GM19099 (cell line): ENCODE results near the gene GNG3.

ENCODE experiments used
- POLR2A ChIP-seq: IDR thresholded peaks from 3 replicates; pipeline ENCODE4 v1.6.1; 2011; ENCODE audit warnings: low read depth; ENCODE audit not compliant: insufficient read length; ENCODE audit errors: extremely low read depth

The GNG3 gene

DNA sequence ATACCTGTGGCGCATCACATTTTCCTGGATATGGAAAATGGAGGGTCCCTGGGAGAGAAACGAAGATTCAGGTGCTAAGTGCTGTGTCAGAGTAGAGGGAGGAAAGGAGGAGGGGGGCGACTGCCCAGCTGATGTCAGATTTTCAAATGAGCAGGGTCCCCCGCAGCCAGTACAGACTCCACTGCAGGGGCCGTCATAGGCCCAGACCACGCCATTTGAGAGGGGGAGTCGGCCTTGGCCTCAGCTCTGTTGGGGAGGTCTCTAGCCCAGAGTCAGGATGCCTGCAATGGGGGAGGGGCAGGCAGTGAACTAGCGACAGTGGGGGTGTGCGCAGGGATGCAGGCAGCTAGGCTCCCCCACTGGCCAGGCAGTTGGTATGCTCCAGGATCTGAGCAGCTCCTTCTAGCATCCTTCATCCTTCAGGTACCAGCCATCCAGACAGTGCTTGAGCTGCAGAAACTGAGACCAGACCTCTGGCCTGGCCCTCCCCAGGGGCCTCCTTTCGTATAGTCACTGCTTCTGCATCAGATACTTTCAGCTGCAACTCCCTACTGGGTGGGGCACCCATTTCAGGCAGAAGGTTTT is at the start of gene GNG3, which contains the start of gene BSCL2:
TSS of gene GNG3 (plus strand) at position 400 of the 585 bp plus-strand sequence. CDS start 620 bp downstream, outside the sequence.
TSS of gene BSCL2 (minus strand) at position 148 of the 585 bp plus-strand sequence. CDS start 229 bp downstream, outside the sequence.
- TF ChIP-seq POLR2A, result no peak

DNA sequence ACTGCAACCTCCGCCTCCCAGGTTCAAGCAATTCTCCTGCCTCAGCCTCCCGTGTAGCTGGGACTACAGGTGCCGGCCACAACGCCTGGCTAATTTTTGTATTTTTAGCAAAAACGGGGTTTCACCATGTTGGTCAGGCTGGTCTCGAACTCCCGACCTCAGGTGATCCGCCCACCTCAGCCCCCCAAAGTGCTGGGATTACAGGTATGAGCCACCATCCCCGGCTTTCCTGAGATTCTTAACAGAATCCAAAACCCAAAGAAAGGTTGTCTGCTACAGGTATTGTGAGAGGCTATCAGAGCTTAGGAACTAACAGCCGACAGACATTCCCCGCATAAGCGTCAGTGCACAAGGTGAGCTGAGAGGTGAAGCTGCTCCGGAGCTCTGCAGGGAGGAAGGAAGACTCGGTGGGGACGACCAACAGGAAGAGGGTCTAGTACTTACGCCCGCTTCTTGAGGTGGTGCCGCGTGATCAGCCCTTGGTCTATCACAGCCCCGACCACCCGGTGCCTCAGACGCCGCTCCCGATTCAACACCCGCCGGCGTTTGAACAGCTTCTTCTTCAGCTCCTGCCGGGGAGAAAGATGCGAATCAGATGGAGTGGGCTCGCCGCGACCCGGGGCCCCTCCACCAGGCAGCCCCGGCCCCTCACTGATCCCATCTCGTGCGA is 42.9 kb upstream of the GNG3 start:
- no peak for TF ChIP-seq POLR2A

GRCh38 chr11:62665075-62665598 is 42.3 kb upstream of the GNG3 start, which contains the start of the genes C11orf98 and CSKMT:
C11orf98 (minus strand) TSS chr11:62665210; CDS start chr11:62665169, 41 bp downstream.
CSKMT (plus strand) TSS chr11:62665312; CDS start chr11:62665880, 568 bp downstream.
- peak; percentile 99 for TF ChIP-seq POLR2A

- no peak for TF ChIP-seq POLR2A
Observed at GRCh38 chr11:62665599-62666258, 41.7 kb upstream of the GNG3 start.

DNA sequence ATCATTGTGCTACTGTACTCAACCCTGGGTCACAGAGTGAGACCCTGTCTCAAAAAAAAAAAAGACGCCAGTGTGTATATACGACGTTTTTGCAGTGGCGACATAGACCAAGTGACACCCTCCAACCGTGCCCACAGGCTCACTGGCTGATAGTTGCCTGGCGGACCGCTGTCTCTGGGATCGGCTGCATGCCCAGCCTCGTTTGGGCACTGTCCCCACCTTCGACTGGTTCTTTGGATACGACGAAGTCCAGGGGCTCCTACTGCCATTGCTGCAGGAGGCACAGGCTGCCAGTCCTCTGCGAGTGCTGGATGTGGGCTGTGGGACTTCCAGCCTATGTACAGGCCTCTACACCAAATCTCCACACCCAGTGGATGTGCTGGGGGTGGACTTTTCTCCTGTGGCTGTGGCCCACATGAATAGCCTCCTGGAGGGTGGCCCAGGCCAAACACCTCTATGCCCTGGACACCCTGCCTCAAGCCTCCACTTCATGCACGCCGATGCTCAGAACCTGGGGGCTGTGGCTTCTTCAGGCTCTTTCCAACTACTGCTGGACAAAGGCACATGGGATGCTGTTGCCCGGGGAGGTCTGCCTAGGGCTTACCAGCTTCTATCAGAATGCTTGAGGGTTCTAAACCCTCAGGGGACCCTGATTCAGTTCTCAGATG is 41.1 kb upstream of the GNG3 start:
- TF ChIP-seq POLR2A, result no peak

DNA sequence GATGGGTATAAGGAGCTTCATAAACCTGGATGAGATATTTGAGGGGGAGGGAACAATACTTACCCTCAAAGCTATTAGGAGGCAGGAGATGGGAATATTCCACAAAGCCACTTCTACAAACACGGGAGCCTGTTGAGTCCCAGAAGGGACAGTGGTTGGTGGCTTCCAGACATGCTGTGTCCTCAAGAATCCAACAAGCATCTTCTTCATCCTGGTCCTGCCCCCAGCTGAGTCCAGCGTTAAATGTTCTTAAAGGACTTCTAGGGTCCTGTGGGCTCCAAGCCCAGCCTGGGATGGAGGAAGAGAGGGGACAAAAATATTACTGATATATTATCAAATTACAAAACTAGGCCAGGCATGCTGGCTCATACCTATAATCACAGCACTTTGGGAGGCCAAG is 40.0 kb upstream of the GNG3 start:
- TF ChIP-seq POLR2A, result no peak

DNA sequence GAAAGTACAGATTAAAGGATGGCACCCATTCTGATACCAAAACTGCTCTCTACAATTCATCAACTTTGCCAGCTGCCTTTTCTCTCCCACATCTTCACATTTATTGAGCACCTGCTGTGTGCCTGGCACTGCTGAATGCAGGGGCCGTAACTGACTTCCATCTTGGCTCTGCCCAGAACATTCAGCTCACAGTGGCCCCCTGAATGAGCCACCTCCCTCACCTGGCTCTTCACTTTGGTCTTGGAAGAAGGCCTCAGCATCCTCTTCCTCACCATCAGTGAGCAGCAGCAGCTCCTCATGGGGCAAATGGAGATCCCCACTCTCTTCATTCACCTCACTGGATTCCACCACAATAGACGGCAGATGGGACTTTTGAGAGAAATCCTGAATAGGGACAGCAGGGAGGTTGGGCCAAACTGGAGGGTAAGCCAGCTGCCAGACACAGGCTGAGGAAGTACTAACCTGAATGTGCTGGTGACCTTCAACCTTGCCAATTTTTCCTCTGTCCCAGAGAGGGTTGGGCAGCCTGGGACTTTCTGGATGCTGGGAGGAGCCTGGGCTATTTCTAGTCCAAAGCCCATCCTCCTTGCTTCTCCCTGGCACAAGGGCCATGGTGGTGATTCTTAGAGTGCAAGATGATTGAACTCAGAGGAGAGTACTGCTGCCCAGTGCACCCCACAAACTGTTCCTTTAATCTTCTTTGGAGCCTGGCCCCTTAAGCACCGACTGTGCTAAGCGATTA is 37.9 kb upstream of the GNG3 start:
- TF ChIP-seq POLR2A, result no peak

DNA sequence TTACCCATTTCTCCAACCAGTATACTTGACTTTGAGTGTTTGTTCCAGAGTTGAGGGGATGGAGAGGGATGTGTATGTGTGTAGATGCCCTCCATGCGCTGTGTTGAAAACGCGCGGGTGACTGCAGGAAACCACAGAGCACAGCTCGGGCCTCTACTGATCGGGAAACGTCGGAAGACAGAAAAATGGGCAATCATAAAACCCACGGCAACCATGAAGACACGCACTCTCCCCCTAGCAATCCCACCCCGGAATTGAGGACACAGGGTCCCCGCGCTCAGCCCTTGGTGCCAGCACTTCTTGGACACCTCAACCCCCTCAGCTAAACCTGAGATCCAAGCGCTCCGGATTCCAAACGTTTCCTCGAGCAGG is 36.3 kb upstream of the GNG3 start:
- no peak for TF ChIP-seq POLR2A

DNA sequence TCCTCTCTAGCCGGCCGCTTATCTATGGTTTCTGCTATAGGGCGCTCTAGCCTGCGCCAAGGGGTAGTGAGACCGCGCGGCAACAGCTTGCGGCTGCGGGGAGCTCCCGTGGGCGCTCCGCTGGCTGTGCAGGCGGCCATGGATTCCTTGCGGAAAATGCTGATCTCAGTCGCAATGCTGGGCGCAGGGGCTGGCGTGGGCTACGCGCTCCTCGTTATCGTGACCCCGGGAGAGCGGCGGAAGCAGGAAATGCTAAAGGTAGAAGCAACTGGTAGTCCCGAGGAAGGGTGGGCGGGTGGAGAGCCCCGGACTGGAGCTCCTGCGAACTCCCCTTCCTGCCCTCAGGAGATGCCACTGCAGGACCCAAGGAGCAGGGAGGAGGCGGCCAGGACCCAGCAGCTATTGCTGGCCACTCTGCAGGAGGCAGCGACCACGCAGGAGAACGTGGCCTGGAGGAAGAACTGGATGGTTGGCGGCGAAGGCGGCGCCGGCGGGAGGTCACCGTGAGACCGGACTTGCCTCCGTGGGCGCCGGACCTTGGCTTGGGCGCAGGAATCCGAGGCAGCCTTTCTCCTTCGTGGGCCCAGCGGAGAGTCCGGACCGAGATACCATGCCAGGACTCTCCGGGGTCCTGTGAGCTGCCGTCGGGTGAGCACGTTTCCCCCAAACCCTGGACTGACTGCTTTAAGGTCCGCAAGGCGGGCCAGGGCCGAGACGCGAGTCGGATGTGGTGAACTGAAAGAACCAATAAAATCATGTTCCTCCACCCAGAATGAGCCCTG is 35.7 kb upstream of the GNG3 start, which contains the start of the genes LBHD1 and UQCC3:
TSS of gene LBHD1 (minus strand) at position 660 of the 782 bp plus-strand sequence. CDS start 2,236 bp downstream, outside the sequence.
TSS of gene UQCC3 (plus strand) at position 66 of the 782 bp plus-strand sequence. CDS start at position 139, 73 bp downstream.
- peak; percentile 78 for TF ChIP-seq POLR2A

DNA sequence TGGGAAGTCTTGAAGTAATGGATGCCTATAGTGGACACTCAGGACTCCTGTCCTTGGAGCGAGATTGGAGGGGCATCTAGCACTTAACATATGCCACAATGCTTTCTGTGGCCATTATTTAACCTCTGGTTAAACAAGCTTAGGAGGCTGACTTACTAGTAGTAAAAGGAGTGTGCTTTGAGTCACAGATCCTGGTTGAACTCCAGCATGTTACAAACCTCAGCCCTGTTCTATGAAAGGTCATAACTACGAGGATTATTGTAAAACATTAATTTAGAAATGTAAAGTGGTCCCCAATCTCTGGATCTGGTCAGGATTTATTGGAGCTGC is 34.3 kb upstream of the GNG3 start:
- TF ChIP-seq POLR2A, result no peak

- no peak for TF ChIP-seq POLR2A
Observed at GRCh38 chr11:62676698-62677097, 30.8 kb upstream of the GNG3 start.

DNA sequence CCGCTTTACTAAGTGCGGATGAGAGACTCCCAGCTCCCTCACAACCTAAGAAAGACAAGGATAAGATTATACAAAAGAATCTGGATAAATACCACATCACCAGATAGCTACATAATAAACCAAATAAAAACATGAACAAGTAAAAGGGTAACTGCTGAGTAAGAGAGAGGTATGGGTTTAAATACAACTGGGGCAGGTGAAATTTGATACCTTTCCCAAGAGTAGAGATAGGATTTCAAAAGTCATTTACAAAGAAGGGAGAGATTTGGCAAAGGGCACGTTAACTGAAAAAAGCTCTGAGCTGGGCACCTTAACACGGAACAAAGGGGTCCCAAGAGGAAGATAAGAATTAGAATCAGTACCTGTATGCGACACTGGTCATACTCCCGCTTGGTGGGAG is 30.3 kb upstream of the GNG3 start:
- no peak for TF ChIP-seq POLR2A

GRCh38 chr11:62677714-62678113 is 29.8 kb upstream of the GNG3 start:
- TF ChIP-seq POLR2A, result no peak

DNA sequence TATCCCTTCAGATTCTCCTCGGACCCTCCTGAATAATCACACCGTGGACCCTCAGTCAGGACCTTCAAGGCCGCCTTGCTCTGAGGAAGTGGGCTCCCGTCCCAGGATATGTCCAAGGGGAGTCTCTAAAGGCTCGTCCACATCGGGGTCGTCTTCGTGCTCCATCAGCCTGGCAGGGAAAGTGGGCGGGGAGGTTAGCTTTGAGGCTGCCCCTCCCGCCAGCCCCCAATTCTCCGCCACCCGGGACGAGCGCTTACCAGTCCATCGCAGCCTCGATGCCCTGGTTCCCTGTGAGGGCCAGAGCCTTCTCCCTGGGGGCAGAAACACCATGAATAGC is 29.1 kb upstream of the GNG3 start:
- TF ChIP-seq POLR2A, result no peak
